SU-DHL-6 (cell line): ENCODE measurements around the gene TENM4.

Source experiments
- H2AFZ ChIP-seq: fragments of 200-600 bp; sonication (generic); 2 replicates; pipeline ENCODE4 v1.6.1; 2014; ENCODE audit warnings: low read depth, mild to moderate bottlenecking, moderate library complexity, mixed read lengths, antibody characterized with exemption, low read length; ENCODE audit not compliant: severe bottlenecking
- H3F3A ChIP-seq: fragments of 200-600 bp; shearing (Covaris generic); 2 replicates; pipeline ENCODE4 v1.6.0; 2016; ENCODE audit warnings: antibody characterized with exemption, mild to moderate bottlenecking; ENCODE audit not compliant: insufficient read depth
- H3K27ac ChIP-seq: fragments of 200-600 bp; sonication (generic); 2 replicates; pipeline ENCODE4 v1.5.1; 2016; ENCODE audit warnings: low read depth, mild to moderate bottlenecking, low read length, moderate library complexity, mixed read lengths
- H3K27me3 ChIP-seq: fragments of 200-600 bp; sonication (generic), shearing (Covaris generic); 2 replicates; pipeline ENCODE4 v1.6.0; 2014; ENCODE audit warnings: mild to moderate bottlenecking, low read length
- H3K36me3 ChIP-seq: fragments of 200-600 bp; sonication (generic); 2 replicates; pipeline ENCODE4 v1.6.1; 2014; ENCODE audit warnings: mild to moderate bottlenecking, low read length, mixed read lengths
- H3K4me2 ChIP-seq: fragments of 300-600, 200-600 bp; shearing (Covaris generic), sonication (generic); 2 replicates; pipeline ENCODE4 v1.6.0; 2014; ENCODE audit warnings: low read length, low read depth, mild to moderate bottlenecking; ENCODE audit not compliant: poor library complexity, severe bottlenecking
- H3K4me3 ChIP-seq: fragments of 200-600 bp; sonication (generic); 2 replicates; pipeline ENCODE4 v1.5.1; 2014; ENCODE audit warnings: antibody characterized with exemption, low read length, mild to moderate bottlenecking, mixed read lengths; ENCODE audit not compliant: insufficient read depth, poor library complexity, severe bottlenecking
- H3K79me2 ChIP-seq: fragments of 200-600 bp; sonication (generic); 2 replicates; pipeline ENCODE4 v1.6.1; 2014; ENCODE audit warnings: mild to moderate bottlenecking, low read length, moderate library complexity; ENCODE audit not compliant: insufficient read depth
- H3K9ac ChIP-seq: fragments of 200-600 bp; sonication (generic); 2 replicates; pipeline ENCODE4 v1.7.0; 2014; ENCODE audit warnings: mild to moderate bottlenecking, low read length
- H3K9me2 ChIP-seq: fragments of 200-600 bp; sonication (generic); replicated peaks from 2 replicates; pipeline ENCODE4 v1.6.1; 2014; ENCODE audit warnings: low read length; ENCODE audit not compliant: insufficient read depth
- H3K9me3 ChIP-seq: fragments of 200-600 bp; sonication (generic); 2 replicates; pipeline ENCODE4 v1.6.1; 2014; ENCODE audit warnings: low read length, mixed read lengths; ENCODE audit not compliant: insufficient read depth
- H4K20me1 ChIP-seq: fragments of 200-600 bp; sonication (generic); 2 replicates; pipeline ENCODE4 v1.6.1; 2014; ENCODE audit warnings: low read depth, mild to moderate bottlenecking, antibody characterized with exemption, low read length, moderate library complexity, mixed read lengths
- CTCF ChIP-seq: fragments of 200-600 bp; sonication (generic); IDR thresholded peaks from one replicate; pipeline ENCODE4 v1.5.1; 2017; ENCODE audit warnings: antibody characterized with exemption, mild to moderate bottlenecking, low read length, moderate library complexity; ENCODE audit not compliant: insufficient read depth, poor library complexity, severe bottlenecking
- EZH2phosphoT487 ChIP-seq: fragments of 200-600 bp; sonication (generic), shearing (Covaris generic); conservative IDR thresholded peaks from 2 replicates; pipeline ENCODE4 v1.6.1; 2018; ENCODE audit warnings: mild to moderate bottlenecking, antibody characterized with exemption, low read length, moderate library complexity, mixed read lengths

TENM4 gene

DNA sequence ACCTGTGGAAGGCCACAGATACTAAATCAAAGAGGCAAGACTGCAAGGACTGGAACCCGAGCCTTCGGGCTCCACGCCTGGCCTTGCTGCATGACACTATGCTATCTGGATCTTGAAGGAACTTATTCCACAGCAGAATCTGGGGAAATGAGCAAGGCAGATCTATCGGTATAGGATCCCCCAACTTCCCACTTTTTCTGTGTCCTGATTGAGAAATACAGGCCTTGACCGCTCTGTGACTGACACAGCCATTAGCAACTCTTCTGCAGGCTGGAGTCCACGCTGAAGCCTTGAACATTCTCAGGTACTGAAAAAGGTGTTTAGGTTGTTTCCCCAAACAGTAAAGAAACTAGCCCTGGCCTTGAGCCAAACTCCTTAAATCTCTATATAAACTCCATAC, 625.0 kb downstream of the TENM4 start:
- Histone ChIP-seq H3K79me2 (no peaks in the 10 kb centered on the region), H3F3A (no peaks in the 10 kb centered on the region), H3K9me3 (no peaks in the 10 kb centered on the region), H2AFZ (no peak overlapping the region), H3K4me3 (no peak overlapping the region), H3K36me3 (no peaks in the 10 kb centered on the region), H3K27me3 (no peaks in the 10 kb centered on the region), H3K9me2 (no peaks in the 10 kb centered on the region), H3K9ac (no peak overlapping the region), H3K4me2 (no peak overlapping the region), H3K27ac (no peak overlapping the region), H4K20me1 (no peaks in the 10 kb centered on the region)
- TF ChIP-seq EZH2phosphoT487, result no peak
- TF ChIP-seq CTCF, result no peak

GRCh38 chr11:78812513-78813293, 628.1 kb downstream of the TENM4 start:
- H3K9me3 ChIP-seq, result no peaks in the 10 kb centered on the region
- no peak overlapping the region for H3K9ac ChIP-seq
- no peaks in the 10 kb centered on the region for H3K9me2 ChIP-seq
- no peaks in the 10 kb centered on the region for H3K79me2 ChIP-seq
- H4K20me1 ChIP-seq, result no peaks in the 10 kb centered on the region
- no peaks in the 10 kb centered on the region for H3K27me3 ChIP-seq
- no peak overlapping the region for H2AFZ ChIP-seq
- no peak for TF ChIP-seq CTCF
- TF ChIP-seq EZH2phosphoT487, result no peak
- H3K4me3 ChIP-seq, result no peak overlapping the region
- H3K27ac ChIP-seq, result no peak overlapping the region
- no peaks in the 10 kb centered on the region for H3K36me3 ChIP-seq
- H3K4me2 ChIP-seq, result no peak overlapping the region
- H3F3A ChIP-seq, result no peaks in the 10 kb centered on the region

GRCh38 chr11:78810559-78811009, 630.2 kb downstream of the TENM4 start:
- no peaks in the 10 kb centered on the region for H3K9me2 ChIP-seq
- no peaks in the 10 kb centered on the region for H3F3A ChIP-seq
- no peak for TF ChIP-seq CTCF
- no peak for TF ChIP-seq EZH2phosphoT487
- no peak overlapping the region for H3K27ac ChIP-seq
- no peak overlapping the region for H3K4me2 ChIP-seq
- no peaks in the 10 kb centered on the region for H4K20me1 ChIP-seq
- no peaks in the 10 kb centered on the region for H3K36me3 ChIP-seq
- H3K4me3 ChIP-seq, result no peak overlapping the region
- H2AFZ ChIP-seq, result no peak overlapping the region
- no peaks in the 10 kb centered on the region for H3K79me2 ChIP-seq
- no peaks in the 10 kb centered on the region for H3K9me3 ChIP-seq
- H3K27me3 ChIP-seq, result no peaks in the 10 kb centered on the region
- no peak overlapping the region for H3K9ac ChIP-seq
